Measurements from ENCODE around the gene GPR25.

DNA sequence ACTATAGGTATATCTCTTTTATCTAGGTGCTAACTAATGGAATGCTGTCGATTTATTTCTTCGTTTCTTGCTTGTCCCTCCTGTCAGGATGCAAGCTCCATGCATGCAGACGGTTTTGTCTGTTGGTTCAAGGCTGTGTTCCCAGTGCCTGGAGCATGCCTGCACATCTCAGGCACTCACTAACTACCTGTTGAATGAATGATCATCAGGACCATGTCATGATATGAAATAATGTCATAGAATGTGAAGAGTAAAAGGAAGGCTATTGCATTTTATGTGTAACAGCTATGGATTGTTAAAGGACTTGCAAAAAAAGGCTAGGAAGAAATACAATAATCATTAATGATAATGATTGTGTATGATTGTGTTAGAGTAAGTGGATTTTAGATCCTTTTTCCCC is 4.2 kb downstream of the GPR25 start:
- TF ChIP-seq, protein P1, sequence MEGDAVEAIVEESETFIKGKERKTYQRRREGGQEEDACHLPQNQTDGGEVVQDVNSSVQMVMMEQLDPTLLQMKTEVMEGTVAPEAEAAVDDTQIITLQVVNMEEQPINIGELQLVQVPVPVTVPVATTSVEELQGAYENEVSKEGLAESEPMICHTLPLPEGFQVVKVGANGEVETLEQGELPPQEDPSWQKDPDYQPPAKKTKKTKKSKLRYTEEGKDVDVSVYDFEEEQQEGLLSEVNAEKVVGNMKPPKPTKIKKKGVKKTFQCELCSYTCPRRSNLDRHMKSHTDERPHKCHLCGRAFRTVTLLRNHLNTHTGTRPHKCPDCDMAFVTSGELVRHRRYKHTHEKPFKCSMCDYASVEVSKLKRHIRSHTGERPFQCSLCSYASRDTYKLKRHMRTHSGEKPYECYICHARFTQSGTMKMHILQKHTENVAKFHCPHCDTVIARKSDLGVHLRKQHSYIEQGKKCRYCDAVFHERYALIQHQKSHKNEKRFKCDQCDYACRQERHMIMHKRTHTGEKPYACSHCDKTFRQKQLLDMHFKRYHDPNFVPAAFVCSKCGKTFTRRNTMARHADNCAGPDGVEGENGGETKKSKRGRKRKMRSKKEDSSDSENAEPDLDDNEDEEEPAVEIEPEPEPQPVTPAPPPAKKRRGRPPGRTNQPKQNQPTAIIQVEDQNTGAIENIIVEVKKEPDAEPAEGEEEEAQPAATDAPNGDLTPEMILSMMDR (IDR thresholded peaks at IDR 0.05): no peak
- no peak for TF ChIP-seq POLR2AphosphoS5 (IDR thresholded peaks at IDR 0.05)
- no peak for TF ChIP-seq EP300 (IDR thresholded peaks at IDR 0.05; ENCODE audit: low read depth)
